ENCODE results near the gene POLR1E.

POLR1E gene

DNA sequence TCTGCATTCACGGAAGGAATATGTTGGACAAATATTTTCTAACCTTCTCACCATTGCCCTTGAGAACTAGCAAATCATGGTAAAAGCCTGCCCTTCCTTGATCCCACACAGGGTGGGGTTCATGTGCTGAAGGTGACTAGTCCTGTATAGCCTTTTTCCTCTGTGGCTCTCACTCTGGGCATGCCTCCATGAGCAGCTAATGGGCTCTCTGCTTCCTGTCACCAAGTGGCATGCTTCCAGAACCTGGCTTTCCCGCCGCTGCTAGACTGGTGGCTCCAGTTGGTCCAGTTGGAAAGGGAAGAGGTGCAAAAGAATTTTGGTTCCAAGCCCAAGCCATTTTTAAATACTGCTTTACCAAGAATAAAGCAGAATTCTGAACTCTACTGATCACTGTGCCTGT lies 54.9 kb downstream of the POLR1E start:
- no peak for DNase-seq

GRCh38 chr9:37541465-37541864 lies 55.7 kb downstream of the POLR1E start:
- DNase-seq, result no peak

DNA sequence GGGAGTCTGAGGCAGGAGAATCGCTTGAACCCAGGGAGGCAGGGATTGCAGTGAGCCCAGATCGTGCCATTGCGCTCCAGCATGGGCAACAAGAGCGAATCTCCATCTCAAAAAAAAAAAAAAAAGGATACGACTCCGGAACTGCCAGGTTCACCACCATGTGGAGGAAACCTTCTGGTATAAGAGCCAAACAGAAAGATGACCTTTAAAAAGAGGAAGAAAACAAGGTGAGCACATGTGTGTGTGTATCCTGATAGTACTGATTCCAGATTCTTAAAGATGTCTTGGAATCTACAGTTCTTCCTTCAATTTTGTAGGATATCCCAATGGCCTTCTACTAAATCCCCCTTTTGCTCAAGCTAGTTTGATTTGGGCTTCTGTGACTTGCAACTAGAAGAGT lies 56.7 kb downstream of the POLR1E start:
- no peak for DNase-seq

GRCh38 chr9:37542895-37543294 lies 57.1 kb downstream of the POLR1E start:
- DNase-seq, result no peak

DNA sequence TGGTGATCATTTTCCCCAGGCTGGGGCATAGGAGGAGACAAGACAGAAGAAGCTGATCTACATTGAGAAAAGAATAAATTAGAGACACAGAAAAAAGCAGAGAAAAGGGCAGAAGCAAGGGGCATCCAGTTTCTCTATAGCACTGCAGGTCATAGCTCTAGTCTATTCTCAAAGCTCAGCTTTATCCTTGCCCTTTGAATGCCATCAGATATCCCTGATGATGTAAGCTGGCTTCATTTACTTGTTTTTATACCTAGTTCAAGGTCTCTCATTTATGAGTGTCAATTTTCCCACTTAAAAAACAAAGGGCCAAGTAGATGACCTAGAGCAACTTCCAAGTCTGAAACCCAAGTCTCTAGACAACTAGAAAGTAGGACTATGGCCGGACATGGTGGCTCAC lies 57.7 kb downstream of the POLR1E start:
- no peak for DNase-seq

GRCh38 chr9:37547328-37547878 lies 61.7 kb downstream of the POLR1E start:
- DNase-seq, result no peak

- DNase-seq, result no peak
These were observed 63.8 kb downstream of the POLR1E start for GRCh38 chr9:37549527-37549926.

DNA sequence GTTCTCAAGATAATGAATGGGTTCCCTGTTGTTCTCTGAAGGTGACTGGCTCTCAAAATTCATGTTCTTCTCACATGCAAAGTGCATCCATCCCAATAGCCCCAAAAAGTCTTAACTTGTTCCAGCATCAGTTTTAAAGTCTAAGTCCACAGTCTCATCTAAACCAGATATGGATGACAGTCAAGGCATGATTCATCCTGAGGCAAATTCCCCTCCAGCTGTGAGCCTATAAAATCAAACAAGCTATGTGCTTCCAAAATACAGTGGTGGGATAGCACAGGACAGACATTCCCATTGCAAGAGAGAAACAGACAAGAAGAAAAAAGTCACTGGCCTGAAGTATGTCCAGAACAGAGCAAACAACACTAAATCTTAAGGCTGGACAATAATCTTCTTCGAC lies 65.0 kb downstream of the POLR1E start:
- DNase-seq, result no peak

- DNase-seq, result no peak
These were observed 65.7 kb downstream of the POLR1E start for GRCh38 chr9:37551468-37551867.

GRCh38 chr9:37551888-37552287 lies 66.1 kb downstream of the POLR1E start:
- no peak for DNase-seq

All from hippocampal formation (tissue), 2 donors.